Liver (tissue), 3 donors: ENCODE measurements around the gene GLYATL3.

ENCODE experiments used
- CTCF ChIP-seq: fragments of 150-350 bp; IDR thresholded peaks from 2 replicates; pipeline ENCODE4 v1.5.1; 2017; ENCODE audit warnings: improper control_type of control experiment, low read depth, low read length; ENCODE audit not compliant: missing input control
- EGR1 ChIP-seq, 2 donors: IDR thresholded peaks; 2 replicates each; pipeline ENCODE4 v1.6.1; 2016 to 2018; ENCODE audit warnings: antibody characterized with exemption in 2 of 2, low read depth in 2 of 2
- GABPA ChIP-seq, 2 donors: IDR thresholded peaks in 1 of 2; conservative IDR thresholded peaks in 1 of 2; 2 replicates each; pipeline ENCODE4 v1.6.1; 2016; ENCODE audit warnings: antibody characterized with exemption in 2 of 2, mild to moderate bottlenecking in 1 of 2, moderate library complexity in 1 of 2
- HNF4G ChIP-seq: IDR thresholded peaks from 2 replicates; pipeline ENCODE4 v1.6.1; 2016; ENCODE audit warnings: antibody characterized with exemption
- JUND ChIP-seq, 2 donors: IDR thresholded peaks; 2 replicates each; pipeline ENCODE4 v1.6.1; 2016; ENCODE audit warnings: antibody characterized with exemption in 2 of 2
- NR2F2 ChIP-seq: IDR thresholded peaks from 2 replicates; pipeline ENCODE4 v1.6.1; 2016; ENCODE audit warnings: antibody characterized with exemption
- RAD21 ChIP-seq, 2 donors: IDR thresholded peaks; 2 replicates each; pipeline ENCODE4 v1.6.1; 2016; ENCODE audit warnings: antibody characterized with exemption in 2 of 2, mild to moderate bottlenecking in 2 of 2
- REST ChIP-seq: IDR thresholded peaks from 2 replicates; pipeline ENCODE4 v1.6.1; 2016; ENCODE audit warnings: antibody characterized with exemption, mild to moderate bottlenecking
- RXRA ChIP-seq, 2 donors: IDR thresholded peaks; 2 replicates each; pipeline ENCODE4 v1.6.1; 2017 to 2018; ENCODE audit warnings: antibody characterized with exemption in 2 of 2, mild to moderate bottlenecking in 1 of 2
- SP1 ChIP-seq: IDR thresholded peaks from 2 replicates; pipeline ENCODE4 v1.6.1; 2018; ENCODE audit warnings: antibody characterized with exemption, mild to moderate bottlenecking
- TAF1 ChIP-seq: conservative IDR thresholded peaks from 2 replicates; pipeline ENCODE4 v1.6.1; 2016; ENCODE audit warnings: antibody characterized with exemption, mild to moderate bottlenecking
- YY1 ChIP-seq: IDR thresholded peaks from 2 replicates; pipeline ENCODE4 v1.6.1; 2016; ENCODE audit warnings: antibody characterized with exemption, mild to moderate bottlenecking
- TF ChIP-seq, protein P1 (sequence below): IDR thresholded peaks from 2 replicates; pipeline ENCODE4 v1.6.1; 2016; ENCODE audit warnings: antibody characterized with exemption
- TF ChIP-seq, protein P2 (sequence below): IDR thresholded peaks from 2 replicates; pipeline ENCODE4 v1.6.1; 2016; ENCODE audit warnings: antibody characterized with exemption
- donor health status: healthy.
- donor health status: healthy.

DNA sequence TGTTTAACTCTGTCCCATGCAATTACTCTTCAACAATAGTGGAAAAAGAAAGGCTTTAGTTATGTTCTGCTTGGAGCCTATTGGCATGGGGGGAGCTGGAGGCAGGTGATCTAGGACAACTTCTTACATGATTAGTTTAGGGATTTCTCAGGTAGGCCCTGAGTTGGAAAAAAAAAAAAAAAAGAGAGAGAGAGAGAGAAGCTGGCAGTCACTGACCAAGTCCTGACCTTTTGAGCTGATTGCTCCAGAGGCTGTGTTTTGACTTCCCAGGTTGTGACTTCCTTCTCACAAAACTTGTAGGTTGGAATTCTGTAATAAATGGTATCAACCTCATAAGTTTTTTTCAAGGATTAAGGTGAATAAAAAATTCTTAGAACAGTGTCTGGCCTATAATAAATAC, 58.5 kb downstream of the GLYATL3 start:
- TF ChIP-seq CTCF (no peak), TAF1 (no peak), GABPA (IDR thresholded peaks at IDR 0.05 in 1 of 2, conservative IDR thresholded peaks at IDR 0.05 in 1 of 2) (no peak), SP1 (no peak), REST (no peak), YY1 (no peak), RAD21 (IDR thresholded peaks at IDR 0.05) (no peak), RXRA (IDR thresholded peaks at IDR 0.05) (peak; percentile 17 to 19), EGR1 (IDR thresholded peaks at IDR 0.05; ENCODE audit: low read depth in 2 of 2) (no peak), JUND (IDR thresholded peaks at IDR 0.05) (no peak), NR2F2 (no peak), HNF4G (no peak)
- TF ChIP-seq, protein P1, sequence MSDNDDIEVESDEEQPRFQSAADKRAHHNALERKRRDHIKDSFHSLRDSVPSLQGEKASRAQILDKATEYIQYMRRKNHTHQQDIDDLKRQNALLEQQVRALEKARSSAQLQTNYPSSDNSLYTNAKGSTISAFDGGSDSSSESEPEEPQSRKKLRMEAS: no peak
- TF ChIP-seq, protein P2, sequence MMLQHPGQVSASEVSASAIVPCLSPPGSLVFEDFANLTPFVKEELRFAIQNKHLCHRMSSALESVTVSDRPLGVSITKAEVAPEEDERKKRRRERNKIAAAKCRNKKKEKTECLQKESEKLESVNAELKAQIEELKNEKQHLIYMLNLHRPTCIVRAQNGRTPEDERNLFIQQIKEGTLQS: no peak
